GM19240 (cell line): ENCODE data around the gene NTNG2.

ENCODE experiments used
- DNase-seq: peaks from one replicate; pipeline ENCODE4 v3.0.0; 2011; ENCODE audit warnings: low spot score; ENCODE audit not compliant: insufficient read length

NTNG2 gene

DNA sequence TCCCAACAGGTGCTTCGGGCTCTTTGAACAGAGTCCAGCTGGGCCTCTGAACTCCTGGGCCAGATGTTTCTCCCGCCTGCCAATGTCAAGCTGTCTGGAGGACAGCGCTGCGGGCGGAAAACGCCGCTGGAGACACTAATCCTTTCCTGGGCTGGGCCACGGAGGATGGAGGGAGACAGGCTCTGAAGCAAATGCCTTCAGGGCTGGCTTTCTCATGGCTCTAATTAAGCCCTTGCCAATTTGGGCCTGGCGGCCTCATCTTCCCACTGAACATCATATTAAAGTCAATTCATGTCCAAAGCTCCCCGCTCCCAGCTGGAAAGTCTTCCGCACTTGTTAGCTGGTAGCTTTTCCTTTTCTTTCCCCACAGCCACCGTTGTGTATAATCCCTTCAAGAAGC, 72.7 kb downstream of the NTNG2 start:
- no peak for DNase-seq

DNA sequence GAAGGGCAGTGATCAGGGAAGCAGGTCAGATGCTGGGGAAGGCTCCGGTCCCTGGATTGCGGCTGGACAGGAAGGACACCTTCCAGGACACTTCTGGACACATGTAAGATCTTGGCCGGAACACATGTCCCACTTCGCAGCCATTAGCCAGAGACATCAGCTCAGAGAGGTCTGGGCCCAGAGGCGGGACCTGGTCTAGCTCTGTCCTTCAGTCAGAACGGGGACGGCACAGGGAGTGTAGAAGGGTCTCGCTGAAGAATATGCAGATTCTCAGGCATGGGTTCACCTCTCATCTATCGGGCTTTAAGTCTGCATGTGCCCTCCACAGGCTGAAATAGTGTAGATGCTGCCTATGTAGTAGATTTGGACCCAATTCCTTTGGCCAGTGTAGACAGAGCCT, 73.3 kb downstream of the NTNG2 start:
- no peak for DNase-seq

DNA sequence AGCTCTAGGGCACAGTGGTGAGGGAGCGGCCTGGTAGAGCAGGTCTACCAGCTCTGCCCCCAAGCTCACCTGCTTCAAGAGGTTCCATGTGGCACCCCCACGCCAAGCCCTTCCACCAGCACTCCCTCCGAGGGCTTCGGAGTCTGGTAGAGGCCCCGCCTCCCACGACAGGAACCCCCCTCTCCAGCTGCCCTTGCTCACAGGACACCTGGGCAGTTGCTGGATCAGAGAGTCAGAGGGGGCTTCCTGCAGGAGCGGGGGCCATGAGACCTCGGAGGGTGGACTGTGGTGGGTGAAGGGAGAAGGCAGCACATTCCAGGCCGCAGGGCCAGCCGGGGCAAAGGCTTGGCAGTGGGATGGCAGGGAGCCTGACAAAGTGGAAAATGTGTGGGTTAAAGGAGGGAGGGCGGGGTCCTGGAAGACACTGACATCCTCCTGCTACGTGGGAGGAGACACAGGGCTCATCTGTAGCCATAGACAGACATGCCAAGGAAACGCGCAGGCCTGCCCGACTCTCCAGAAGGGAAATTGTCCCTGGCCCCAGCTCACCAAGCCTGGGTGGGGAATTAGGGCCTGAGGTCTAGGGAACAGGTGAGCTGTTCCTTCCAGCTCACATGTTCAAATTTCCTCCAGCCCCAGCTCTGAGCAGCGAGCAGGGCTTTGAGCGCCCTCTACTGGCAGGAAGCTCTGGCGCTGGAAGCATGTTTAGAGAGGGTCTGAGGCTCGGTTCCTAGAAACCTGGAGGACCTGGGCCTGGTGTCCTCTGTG, 74.2 kb downstream of the NTNG2 start:
- DNase-seq, result peak; percentile 81

DNA sequence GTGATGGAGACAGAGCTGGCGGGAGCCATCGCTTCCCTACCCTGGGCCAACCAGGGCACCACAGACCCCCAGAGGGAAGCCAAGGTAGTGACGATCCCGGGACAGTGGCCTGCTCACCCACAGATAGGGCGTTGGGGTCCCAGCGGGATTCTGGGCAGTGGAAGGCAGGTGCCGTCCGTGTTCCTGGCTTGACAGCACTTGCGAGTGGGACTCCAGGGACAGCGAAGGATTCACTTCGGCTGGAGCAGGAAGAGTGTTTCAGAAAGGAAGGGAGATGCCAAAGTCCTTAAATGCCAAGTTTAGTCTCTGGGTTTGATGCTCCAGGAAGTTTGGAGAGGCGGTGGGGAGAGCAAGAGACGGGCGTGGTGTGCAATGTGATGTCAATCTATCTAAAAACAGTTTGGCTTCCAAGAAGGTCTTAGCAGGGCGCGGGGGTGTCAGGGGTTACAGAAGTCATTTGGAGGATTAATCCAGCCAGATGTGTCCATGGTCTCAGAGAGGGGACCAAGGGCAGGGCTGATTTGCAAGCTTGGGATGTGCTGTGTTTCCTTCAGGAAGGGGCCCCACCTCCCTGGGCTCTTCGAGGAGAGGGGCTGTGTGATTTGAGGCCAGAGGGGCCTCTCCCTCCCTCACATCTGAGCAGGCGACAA, 74.9 kb downstream of the NTNG2 start:
- no peak for DNase-seq

DNA sequence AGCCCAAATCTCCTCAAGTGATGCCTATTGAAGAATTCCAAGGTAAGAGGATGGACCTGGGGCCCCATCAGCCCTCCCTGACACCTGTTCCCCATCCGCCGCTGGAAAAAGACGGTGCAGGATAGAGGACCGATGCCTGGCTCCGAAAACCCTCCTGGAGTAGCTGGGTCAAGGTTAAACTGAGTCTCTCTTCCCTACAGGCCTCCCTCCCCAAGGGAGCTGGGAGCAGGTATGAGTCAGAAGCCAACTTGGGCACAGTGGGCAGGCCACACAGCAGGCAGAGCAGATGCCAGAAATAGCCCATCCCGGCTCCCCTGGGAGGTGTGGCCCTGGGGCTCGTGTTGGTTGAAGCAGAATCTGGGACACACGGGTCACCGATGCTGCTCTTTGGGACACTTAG, 75.6 kb downstream of the NTNG2 start:
- no peak for DNase-seq

DNA sequence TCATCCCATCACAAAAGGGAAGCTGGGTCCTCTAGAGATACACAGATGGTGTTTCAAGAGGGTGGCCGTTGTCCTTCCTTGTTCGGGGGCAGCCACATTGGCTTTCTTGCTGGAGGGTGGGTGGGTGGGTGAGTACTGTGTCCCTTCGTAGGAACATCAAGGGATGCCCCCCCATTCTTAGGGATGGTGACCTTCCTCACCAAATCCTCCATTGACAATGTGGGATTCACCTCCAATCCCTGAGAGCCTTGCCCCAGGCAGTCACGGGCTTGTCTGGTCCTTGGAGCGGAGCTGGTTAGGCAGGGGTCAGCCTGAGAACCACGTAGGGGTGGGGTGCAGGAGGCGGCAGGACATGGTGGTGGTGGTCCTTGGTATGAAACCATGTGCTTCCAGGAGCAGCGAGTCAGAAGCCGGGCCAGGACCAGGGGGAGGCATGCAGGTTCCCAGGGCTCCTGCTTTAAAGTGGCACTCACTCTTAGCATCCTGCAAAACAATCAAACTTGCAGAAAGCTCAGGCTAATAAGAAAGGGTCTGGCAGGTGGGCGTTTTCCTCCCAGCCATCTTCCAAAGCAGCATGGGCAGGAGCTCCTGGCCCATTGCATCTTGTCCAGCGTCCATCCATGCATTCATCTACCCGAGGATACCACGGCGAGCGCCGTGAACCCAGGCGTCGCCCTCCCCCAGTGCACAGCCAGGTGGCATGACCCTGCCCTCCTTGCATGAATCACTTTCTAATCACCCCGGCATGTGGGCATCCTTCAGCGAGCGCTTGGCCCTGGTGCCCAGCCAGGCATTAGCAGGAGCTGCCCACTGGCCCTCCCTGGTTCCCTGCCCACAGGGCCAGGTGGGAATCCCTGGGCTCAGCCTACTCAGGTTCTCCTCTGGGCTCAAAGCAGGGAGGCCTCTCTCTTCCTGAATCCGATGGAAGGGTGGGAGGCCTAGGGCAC, 76.4 kb downstream of the NTNG2 start:
- no peak for DNase-seq

DNA sequence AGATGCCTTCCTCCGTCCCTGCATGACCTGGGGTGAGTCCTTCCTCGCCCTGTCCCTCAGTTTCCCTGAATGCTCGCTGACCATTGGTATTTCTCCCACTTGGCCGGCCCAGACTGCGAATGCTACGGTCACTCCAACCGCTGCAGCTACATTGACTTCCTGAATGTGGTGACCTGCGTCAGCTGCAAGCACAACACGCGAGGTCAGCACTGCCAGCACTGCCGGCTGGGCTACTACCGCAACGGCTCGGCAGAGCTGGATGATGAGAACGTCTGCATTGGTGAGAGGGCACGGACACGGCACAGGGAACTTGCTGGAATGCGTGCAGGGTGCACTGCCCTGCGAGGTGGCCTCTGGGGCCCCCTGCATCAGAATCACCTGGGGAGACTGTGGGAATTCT, 77.1 kb downstream of the NTNG2 start:
- DNase-seq, result no peak

DNA sequence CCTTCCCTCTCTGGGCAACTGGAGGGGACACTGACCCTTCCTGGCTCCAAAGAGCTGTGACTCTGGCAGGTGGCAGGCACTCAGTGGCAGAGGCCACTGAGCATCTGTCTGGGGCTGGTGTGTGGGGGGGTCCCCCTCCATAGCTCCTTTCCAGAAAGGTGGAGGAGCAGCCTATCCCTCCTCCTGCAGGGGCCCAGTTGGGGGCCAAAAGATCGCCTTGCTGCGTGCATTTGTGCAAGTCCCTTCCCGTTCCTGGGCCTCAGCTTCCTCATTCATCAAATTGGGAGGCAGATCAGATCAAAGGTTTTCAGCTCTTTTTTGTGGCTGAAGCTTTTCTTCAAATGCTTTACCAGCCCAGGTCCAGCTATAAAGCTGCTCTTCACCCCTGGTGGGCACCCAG, 77.7 kb downstream of the NTNG2 start:
- no peak for DNase-seq

DNA sequence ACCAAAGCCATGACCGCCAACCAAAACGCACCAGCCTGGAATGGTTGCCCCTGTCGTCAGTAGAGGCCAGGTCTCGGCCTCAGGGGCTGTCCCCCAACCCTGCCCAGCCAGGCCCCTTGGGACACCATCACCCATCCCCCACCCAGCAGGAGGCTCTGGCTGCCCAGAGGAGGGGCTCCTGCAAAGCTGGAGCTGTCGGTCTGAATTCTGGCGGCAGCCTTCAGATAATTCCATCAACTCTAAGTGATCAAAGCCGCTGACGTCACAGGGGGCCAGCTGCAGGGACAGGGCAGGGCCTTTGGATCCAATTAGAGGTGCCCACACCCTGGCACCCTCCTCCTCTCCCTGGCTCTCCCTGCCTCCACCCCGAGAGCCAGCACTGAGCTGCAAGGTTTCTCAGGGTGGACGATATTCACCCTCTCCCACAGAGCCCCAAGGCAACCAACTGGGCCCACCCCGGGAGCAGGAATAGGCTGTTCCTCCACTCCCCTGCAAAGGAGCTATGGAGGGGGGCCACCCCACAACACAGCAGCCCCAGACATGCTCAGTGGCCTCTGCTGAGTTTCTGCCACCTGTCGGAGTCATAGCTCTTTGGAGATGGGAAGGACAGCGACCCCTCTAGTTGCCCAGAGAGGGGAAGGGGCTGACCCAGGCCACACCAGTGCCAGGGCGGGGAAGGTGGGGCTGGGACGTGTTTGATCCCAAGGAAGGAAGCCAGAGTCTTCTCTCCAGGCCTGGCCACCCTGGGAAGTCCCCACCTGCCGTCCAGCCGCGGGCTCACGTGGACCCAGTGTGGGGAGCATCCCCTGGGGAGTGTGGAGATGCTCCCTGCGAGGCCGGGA, 78.4 kb downstream of the NTNG2 start:
- DNase-seq, result no peak

DNA sequence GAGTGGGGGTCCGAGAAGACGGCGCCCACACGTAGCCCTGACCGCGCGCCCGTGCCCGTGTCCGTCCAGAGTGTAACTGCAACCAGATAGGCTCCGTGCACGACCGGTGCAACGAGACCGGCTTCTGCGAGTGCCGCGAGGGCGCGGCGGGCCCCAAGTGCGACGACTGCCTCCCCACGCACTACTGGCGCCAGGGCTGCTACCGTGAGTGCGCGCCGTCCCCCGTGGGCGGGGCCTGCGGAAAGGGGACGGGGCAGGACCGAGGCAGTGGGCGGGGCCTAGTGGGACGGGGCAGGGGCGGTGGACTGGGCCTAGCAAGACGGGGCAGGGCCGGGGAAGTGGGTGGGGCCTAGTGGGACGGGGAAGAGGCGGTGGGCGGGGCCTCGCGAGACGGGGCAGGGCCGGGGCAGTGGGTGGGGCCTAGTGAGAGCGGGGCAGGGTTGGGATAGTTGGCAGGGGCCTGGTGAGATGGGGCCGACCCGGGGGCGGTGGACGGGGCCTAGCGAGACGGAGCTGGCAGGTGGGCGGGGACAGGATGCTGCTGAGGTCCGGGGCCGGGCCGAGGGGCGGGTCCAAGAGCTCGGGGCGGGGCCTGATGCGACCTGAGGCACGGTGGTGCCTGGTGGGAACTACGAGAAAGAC, 79.1 kb downstream of the NTNG2 start:
- peak; percentile 85 for DNase-seq

DNA sequence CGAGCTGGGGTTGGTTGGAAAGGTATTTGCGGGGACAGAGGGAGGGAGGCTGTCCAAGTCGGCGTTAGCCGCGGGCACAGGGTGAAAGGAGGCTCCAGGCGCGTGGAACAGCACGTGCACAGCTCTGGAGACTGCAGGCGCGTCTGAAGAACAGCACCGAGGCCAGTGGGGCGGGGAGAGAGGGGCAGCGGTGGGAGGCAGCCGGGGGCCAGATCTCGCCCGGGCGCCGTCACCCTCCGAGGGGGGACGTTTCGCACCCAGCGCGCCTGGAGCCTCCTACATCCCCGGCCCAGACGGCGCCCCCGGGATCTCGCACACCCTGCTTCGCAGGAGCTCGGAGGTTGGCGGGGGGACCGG, 79.6 kb downstream of the NTNG2 start:
- DNase-seq, result no peak

DNA sequence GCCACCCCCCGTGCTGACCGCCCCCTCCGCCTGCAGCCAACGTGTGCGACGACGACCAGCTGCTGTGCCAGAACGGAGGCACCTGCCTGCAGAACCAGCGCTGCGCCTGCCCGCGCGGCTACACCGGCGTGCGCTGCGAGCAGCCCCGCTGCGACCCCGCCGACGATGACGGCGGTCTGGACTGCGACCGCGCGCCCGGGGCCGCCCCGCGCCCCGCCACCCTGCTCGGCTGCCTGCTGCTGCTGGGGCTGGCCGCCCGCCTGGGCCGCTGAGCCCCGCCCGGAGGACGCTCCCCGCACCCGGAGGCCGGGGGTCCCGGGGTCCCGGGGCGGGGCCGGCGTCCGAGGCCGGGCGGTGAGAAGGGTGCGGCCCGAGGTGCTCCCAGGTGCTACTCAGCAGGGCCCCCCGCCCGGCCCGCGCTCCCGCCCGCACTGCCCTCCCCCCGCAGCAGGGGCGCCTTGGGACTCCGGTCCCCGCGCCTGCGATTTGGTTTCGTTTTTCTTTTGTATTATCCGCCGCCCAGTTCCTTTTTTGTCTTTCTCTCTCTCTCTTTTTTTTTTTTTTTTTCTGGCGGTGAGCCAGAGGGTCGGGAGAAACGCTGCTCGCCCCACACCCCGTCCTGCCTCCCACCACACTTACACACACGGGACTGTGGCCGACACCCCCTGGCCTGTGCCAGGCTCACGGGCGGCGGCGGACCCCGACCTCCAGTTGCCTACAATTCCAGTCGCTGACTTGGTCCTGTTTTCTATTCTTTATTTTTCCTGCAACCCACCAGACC, 80.2 kb downstream of the NTNG2 start:
- no peak for DNase-seq

DNA sequence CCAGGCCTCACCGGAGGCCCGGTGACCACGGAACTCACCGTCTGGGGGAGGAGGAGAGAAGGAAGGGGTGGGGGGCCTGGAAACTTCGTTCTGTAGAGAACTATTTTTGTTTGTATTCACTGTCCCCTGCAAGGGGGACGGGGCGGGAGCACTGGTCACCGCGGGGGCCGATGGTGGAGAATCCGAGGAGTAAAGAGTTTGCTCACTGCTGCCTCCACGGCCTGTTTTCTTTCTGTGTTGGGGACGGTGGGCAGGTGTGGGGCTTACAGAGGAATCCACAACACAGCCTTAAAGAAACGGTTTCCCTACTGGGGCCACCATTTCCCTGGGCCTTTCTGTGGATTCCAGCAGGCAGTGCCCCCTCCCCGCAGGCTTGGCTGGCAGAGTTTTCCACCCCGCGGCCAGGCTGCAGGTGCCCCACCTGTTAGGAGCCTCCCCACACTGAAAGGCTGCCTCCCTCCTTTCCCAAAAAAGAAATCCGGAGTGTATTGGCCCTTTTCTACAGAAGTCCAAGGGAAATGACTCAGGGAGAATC, 80.8 kb downstream of the NTNG2 start:
- DNase-seq, result no peak

DNA sequence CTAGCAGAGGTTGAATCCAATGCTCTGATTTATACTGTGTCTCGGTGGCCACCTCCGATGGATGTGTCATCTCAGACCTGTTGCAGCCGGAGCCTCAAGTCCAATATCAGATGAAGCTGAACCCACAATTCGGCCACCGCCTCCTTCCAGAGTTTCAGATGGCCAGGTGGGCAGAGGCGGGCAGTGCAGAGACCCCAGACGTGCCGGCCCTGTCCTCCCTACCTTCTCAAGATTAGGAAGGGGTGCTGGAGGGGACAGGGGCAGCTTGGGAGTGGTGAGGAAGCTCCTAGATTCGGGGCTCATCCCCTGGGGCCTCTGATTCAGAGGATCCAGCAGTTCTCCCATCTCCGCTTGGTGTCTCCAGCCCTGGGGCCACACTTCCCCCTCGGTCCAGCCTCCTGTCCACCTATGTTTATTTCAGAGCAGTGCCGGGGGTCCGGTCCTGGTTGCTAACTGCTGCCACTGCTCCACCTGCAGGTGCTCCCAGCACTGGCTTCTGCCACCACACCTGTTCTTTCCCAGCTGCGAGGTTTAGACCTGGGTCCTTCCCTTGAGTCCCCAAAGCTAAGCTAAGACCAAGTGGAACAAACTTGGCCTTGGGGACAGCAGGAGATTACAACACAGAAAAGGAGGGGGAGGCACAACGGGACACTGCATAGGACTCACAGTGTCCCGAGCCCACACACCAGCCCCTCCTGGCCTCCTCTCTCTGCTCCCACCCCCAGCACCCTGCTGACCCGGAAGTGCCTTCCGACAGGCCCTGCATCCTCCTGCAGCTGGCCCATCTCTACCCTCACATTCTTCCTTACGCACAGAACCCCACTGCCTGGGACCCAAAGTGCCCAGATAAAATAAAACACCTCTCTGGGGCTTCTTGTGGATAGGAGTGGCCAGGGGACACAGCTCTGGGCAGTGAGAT, 81.6 kb downstream of the NTNG2 start:
- DNase-seq, result no peak

DNA sequence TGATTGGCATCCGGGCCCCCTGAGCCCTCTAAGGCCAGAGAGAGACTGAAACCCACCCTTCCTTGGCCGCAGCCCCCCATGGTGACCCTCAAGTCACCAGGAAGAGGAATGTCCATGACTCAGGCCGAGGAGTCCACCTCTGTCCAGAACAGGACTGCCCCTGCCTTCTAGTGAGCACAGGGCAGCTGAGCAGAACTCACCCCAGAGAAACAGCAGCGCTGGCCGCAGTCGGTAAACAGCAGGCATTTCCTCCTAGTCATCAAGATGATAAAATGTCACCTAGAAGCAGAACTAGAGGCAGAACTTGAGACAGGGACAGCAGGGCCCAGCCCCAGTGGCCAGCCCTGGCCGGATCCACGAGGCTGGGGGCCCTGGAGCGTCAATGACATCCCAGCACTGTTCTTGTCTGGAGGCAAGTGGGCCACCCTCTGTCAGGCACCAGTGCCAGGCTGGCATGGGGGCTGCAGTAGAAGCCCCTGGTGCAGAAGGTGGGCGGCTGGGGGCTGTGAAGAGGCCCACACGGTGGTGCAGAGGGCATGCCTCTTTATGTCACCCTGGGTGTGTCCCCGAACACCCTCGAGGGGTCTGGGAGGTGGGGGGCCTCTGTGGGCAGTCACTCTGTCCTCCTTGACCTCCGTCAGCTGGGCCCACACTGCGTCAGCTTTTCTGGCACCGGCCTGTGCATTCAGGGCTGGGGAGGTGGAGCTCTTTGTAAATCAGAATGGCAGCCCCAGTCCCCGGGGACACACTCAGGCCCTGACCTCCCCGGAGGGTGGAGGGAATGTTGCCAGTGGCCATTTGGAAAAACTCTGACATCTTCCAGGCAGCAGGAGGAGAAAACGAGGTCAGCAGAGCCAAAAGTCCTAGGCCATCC, 83.0 kb downstream of the NTNG2 start:
- DNase-seq, result no peak

DNA sequence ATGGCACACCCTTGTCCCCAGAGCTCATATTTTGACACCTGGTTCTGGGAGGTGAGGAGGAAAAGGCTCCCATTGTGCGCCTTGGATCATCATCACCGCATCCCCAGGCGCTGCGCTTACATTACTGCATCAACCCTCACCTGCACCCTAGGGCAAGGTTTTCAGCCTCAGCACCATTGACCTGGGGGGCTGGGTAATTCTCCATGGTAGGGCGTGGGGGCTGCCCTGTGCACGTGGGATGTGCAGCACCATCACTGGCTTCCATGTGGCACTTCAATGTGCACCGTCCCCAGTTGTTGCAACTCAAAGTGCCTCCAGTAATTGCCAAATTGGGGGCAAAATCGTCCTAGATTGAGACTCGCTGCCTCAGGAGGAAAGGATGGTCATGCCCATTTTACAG, 83.6 kb downstream of the NTNG2 start:
- no peak for DNase-seq

DNA sequence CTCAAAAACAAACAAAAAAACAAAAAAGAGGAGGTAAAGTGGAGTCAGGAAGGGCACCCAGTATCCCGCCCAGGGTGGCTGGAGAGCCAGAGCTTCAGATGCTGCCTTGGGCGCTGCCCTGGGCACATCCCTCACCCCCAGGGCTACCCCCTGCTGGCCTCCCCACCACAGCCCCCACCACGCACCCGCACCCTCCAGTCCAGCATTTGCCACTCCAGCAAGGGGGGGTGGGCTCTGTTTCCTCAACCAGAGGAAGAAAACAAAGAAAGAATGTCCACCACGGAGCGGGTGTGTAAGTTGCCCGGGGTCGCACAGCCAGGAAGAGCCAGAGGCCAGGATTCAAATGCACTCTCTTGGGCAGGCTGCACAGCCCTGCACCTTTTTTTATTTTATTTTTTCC, 86.1 kb downstream of the NTNG2 start:
- DNase-seq, result no peak

DNA sequence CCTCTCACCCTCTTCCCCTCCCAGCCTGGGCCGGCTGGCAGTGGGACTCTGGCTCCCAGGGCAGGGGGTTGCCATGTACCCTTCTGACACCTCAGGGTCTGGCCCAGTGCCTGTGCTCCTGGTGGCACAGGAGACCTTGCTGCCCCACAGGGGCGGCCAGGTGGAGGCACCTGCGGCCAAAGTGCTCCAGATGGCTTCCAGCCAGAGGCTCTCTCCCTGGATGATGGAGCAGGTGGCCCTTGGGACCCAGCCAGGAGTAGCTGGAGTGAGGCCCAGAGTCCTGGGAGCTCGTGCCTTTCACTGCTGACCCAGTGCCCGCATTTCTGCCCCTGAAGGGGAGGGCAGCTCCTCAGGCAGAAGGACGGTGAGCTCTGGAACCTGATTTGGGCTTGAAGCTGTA, 87.3 kb downstream of the NTNG2 start:
- no peak for DNase-seq
